A549 (cell line): ENCODE data around the gene KDM6A. TPM values are rescaled to one million over a fixed set of nuclear protein-coding genes. Genes with fewer than 3 reads are reported as not detected.
"Not testable (repeated sequence)": the region's sequence is repeated elsewhere in the genome, so short reads cannot be mapped to it uniquely, and the experiment has no call there.

ENCODE experiments used
- ATAC-seq, 2 experiments: fragments of 200-7000 bp in 1 of 2; fragments of >200 bp in 1 of 2; cut with Nextera tagmentation in 1 of 2; cut with Tn5 transposase in 1 of 2; 3 replicates each; pipeline versions ENCODE4 v1.8.0 to v1.9.1; 2018 to 2020; ENCODE audit warnings: mild to moderate bottlenecking in 1 of 2, moderate library complexity in 1 of 2
- CTCF ChIA-PET: fragments of 300-600 bp; sonication (Branson Sonifier 250); formaldehyde crosslinking; extraction: SDS; loops from one replicate; lab custom pipeline; 2021; ENCODE audit warnings: antibody characterized with exemption, inconsistent platforms; lab: Yijun Ruan, JAX
- POLR2A ChIA-PET: fragments of 350-600 bp; formaldehyde crosslinking; extraction: SDS; loops from one replicate; lab custom pipeline; 2021; ENCODE audit warnings: antibody characterized with exemption, inconsistent platforms; lab: Yijun Ruan, JAX
- DNase-seq, 2 experiments: peaks; one replicate each; pipeline versions ENCODE4 v3.0.0 to v3.0.0-alpha.2; 2011 to 2016; ENCODE audit warnings: low read depth in 1 of 2, low spot score in 1 of 2
- FAIRE-seq: peaks from 2 replicates; lab custom pipeline; 2011; peaks lifted over from hg19 to GRCh38; lab: Jason Lieb, UNC
- H3K27ac ChIP-seq, 2 experiments: fragments of >200 bp; sonication (Bioruptor Twin); formaldehyde crosslinking; 3 replicates each; pipeline ENCODE4 v1.5.1; 2016 to 2017
- H3K4me1 ChIP-seq: fragments of >200 bp; sonication (Bioruptor Twin); formaldehyde crosslinking; 3 replicates; pipeline ENCODE4 v1.6.1; 2016
- H3K4me2 ChIP-seq: fragments of >200 bp; sonication (Bioruptor Twin); formaldehyde crosslinking; 3 replicates; pipeline ENCODE4 v1.6.1; 2016
- H3K4me3 ChIP-seq: fragments of >200 bp; sonication (Bioruptor Twin); formaldehyde crosslinking; 3 replicates; pipeline ENCODE4 v1.5.1; 2016
- H3K9me3 ChIP-seq: fragments of >200 bp; sonication (Bioruptor Twin); formaldehyde crosslinking; 3 replicates; pipeline ENCODE4 v1.6.1; 2016
- BCL3 ChIP-seq: fragments of >200 bp; sonication (Bioruptor Twin); formaldehyde crosslinking; IDR thresholded peaks from 3 replicates; pipeline ENCODE4 v1.6.1; 2016
- CHD2 ChIP-seq: fragments of 150-350 bp; IDR thresholded peaks from 2 replicates; pipeline ENCODE4 v1.6.1; 2014; ENCODE audit warnings: low read length; ENCODE audit not compliant: partially characterized antibody
- CHD4 ChIP-seq: fragments of 200-600 bp; sonication (generic); IDR thresholded peaks from 2 replicates; pipeline ENCODE4 v1.6.1; 2016; ENCODE audit warnings: antibody characterized with exemption, mild to moderate bottlenecking, borderline replicate concordance
- CTCF ChIP-seq: fragments of >200 bp; sonication (Bioruptor Twin); formaldehyde crosslinking; IDR thresholded peaks from 3 replicates; pipeline ENCODE4 v1.5.1; 2016
- E2F6 ChIP-seq: IDR thresholded peaks from 2 replicates; pipeline ENCODE4 v1.6.1; 2012; ENCODE audit warnings: low read depth, borderline replicate concordance
- EHF ChIP-seq: fragments of 250-450 bp; sonication (Bioruptor Pico); IDR thresholded peaks from 2 replicates; pipeline ENCODE4 v1.5.0; 2020; ENCODE audit warnings: mild to moderate bottlenecking
- EP300 ChIP-seq, 2 experiments: fragments of >200 bp; sonication (Bioruptor Twin); formaldehyde crosslinking; IDR thresholded peaks; 2 replicates in 1 of 2; 3 replicates in 1 of 2; pipeline ENCODE4 v1.6.1; 2016 to 2017
- HOXA7 ChIP-seq: fragments of 250-450 bp; sonication (Bioruptor Pico); IDR thresholded peaks from 2 replicates; pipeline ENCODE4 v1.5.0; 2020; ENCODE audit warnings: mild to moderate bottlenecking, moderate library complexity
- HOXB13 ChIP-seq: fragments of 250-450 bp; sonication (Bioruptor Pico); IDR thresholded peaks from 2 replicates; pipeline ENCODE4 v1.5.0; 2020; ENCODE audit warnings: low read depth, mild to moderate bottlenecking, moderate library complexity
- JUNB ChIP-seq: fragments of >200 bp; sonication (Bioruptor Twin); formaldehyde crosslinking; IDR thresholded peaks from 2 replicates; pipeline ENCODE4 v1.6.1; 2016
- KDM1A ChIP-seq: fragments of 200-600 bp; sonication (generic); IDR thresholded peaks from 2 replicates; pipeline ENCODE4 v1.6.1; 2016; ENCODE audit warnings: low read depth, mild to moderate bottlenecking
- MYC ChIP-seq: IDR thresholded peaks from 2 replicates; pipeline ENCODE4 v1.6.1; 2012; ENCODE audit warnings: mild to moderate bottlenecking, inconsistent platforms, low read length, improper control_type of control experiment, borderline replicate concordance
- NFE2L2 ChIP-seq: fragments of 150-350 bp; conservative IDR thresholded peaks from 2 replicates; pipeline ENCODE4 v1.6.1; 2014; ENCODE audit warnings: low read length
- NPAS2 ChIP-seq: fragments of 250-450 bp; sonication (Bioruptor Pico); IDR thresholded peaks from 2 replicates; pipeline ENCODE4 v1.8.0; 2022; ENCODE audit warnings: mild to moderate bottlenecking, moderate library complexity, borderline replicate concordance
- NR3C1 ChIP-seq: fragments of >200 bp; sonication (Bioruptor Twin); formaldehyde crosslinking; IDR thresholded peaks from 3 replicates; pipeline ENCODE4 v1.6.1; 2017
- PHF8 ChIP-seq: fragments of 200-600 bp; sonication (generic); IDR thresholded peaks from 2 replicates; pipeline ENCODE4 v1.6.1; 2016; ENCODE audit warnings: low read depth, mild to moderate bottlenecking, antibody characterized with exemption, moderate library complexity, borderline replicate concordance
- POLR2A ChIP-seq: IDR thresholded peaks from 2 replicates; pipeline ENCODE4 v1.6.1; 2012; ENCODE audit warnings: mild to moderate bottlenecking, low read length
- RCOR1 ChIP-seq: fragments of 150-350 bp; IDR thresholded peaks from 2 replicates; pipeline ENCODE4 v1.6.1; 2014; ENCODE audit warnings: antibody characterized with exemption, low read length, low read depth
- RNF2 ChIP-seq: fragments of 200-600 bp; sonication (generic); IDR thresholded peaks from 2 replicates; pipeline ENCODE4 v1.6.1; 2016; ENCODE audit warnings: low read depth, mild to moderate bottlenecking, antibody characterized with exemption, moderate library complexity, borderline replicate concordance
- SMC3 ChIP-seq: fragments of >200 bp; sonication (Bioruptor Twin); formaldehyde crosslinking; IDR thresholded peaks from 3 replicates; pipeline ENCODE4 v1.6.1; 2018; ENCODE audit warnings: inconsistent platforms
- SREBF2 ChIP-seq: fragments of 450-650 bp; IDR thresholded peaks from 2 replicates; pipeline ENCODE4 v1.6.1; 2014; ENCODE audit warnings: mild to moderate bottlenecking, moderate library complexity
- ZC3H11A ChIP-seq: fragments of 450-650 bp; IDR thresholded peaks from 2 replicates; pipeline ENCODE4 v1.6.1; 2014; ENCODE audit warnings: antibody characterized with exemption, mild to moderate bottlenecking
- ZFP36 ChIP-seq: fragments of 450-650 bp; IDR thresholded peaks from 2 replicates; pipeline ENCODE4 v1.6.1; 2014; ENCODE audit warnings: borderline replicate concordance; ENCODE audit not compliant: partially characterized antibody
- ZNF302 ChIP-seq: fragments of 250-450 bp; sonication (Bioruptor Pico); IDR thresholded peaks from 2 replicates; pipeline ENCODE4 v1.9.0; 2021; ENCODE audit warnings: inconsistent platforms, mild to moderate bottlenecking, moderate library complexity
- WGBS: methylation state at CpG from one replicate; pipeline ENCODE4 v1.1.6; 2017; ENCODE audit errors: missing lambda C conversion rate; 5-methylcytosine and 5-hydroxymethylcytosine counted together
- polyA plus RNA-seq, 4 experiments: library from polyadenylated mRNA; depleted of rRNA in 3 of 4; stranded (reverse); fragments of >200 nt; fragmentation: RNase III in 1 of 4; extraction: RNeasy Plus Mini Kit Qiagen cat#74134 plus additional on column Dnase treatment in 1 of 4; gene quantifications; 2 replicates in 3 of 4; 3 replicates in 1 of 4; pipeline ENCODE4 v1.2.3, GENCODE V29; 2011 to 2017

KDM6A gene
- polyA plus RNA-seq, 2 of the 4 experiments (the other 2 are of a cell fraction), result 9.3 to 18.4 TPM

GRCh38 chrX:44908827-44909226 is 35.8 kb downstream of the KDM6A start:
- H3K4me3 ChIP-seq, result no peak overlapping the region
- ATAC-seq, result no peak
- no peak overlapping the region for H3K27ac ChIP-seq
- ChIA-PET CTCF (no interaction called here), POLR2A (no interaction called here)
- H3K4me2 ChIP-seq, result no peak overlapping the region
- no peak for DNase-seq
- H3K4me1 ChIP-seq, result peaks cover 39% of the 10 kb centered on the region
- no peak for TF ChIP-seq ZFP36
- no peak for TF ChIP-seq JUNB
- no peak for TF ChIP-seq MYC
- no peak for TF ChIP-seq HOXA7 (CRISPR knock-in tag)
- no peak for TF ChIP-seq SMC3
- no peak for TF ChIP-seq KDM1A
- TF ChIP-seq SREBF2, result no peak
- no peak for TF ChIP-seq CTCF
- TF ChIP-seq EP300 (IDR thresholded peaks at IDR 0.05), result no peak
- TF ChIP-seq RCOR1, result no peak
- TF ChIP-seq NFE2L2, result no peak
- TF ChIP-seq NR3C1, result no peak
- no peak for TF ChIP-seq E2F6
- 94% methylated on average over 3 of the region's 3 CpGs for WGBS
- no peaks in the 10 kb centered on the region for H3K9me3 ChIP-seq
- FAIRE-seq, result no peak

- WGBS, result 85% methylated on average over 4 of the region's 4 CpGs
- POLR2A ChIA-PET, FAIRE-seq: not testable (repeated sequence)
Measured at GRCh38 chrX:44910508-44910907, 37.5 kb downstream of the KDM6A start.

GRCh38 chrX:44911074-44911600 is 38.1 kb downstream of the KDM6A start:
- H3K4me2 ChIP-seq, ATAC-seq, H3K4me3 ChIP-seq, H3K9me3 ChIP-seq, POLR2A ChIA-PET, DNase-seq, H3K27ac ChIP-seq, FAIRE-seq, CTCF ChIA-PET: not testable (repeated sequence)
- WGBS, result no CpG with 5 or more reads among the region's 45 CpGs
- peaks cover 41% of the 10 kb centered on the region for H3K4me1 ChIP-seq

More at GRCh38 chrX:44910508-44910907, 37.5 kb downstream of the KDM6A start:
- CTCF ChIA-PET, H3K9me3 ChIP-seq, H3K27ac ChIP-seq, H3K4me3 ChIP-seq, H3K4me2 ChIP-seq, DNase-seq, ATAC-seq: not testable (repeated sequence)
- peaks cover 39% of the 10 kb centered on the region for H3K4me1 ChIP-seq

- no peak for DNase-seq
- no peak for FAIRE-seq
- Histone ChIP-seq H3K27ac (peak overlapping the region; percentile 42 to 73), H3K4me1 (peaks cover 55% of the 10 kb centered on the region), H3K4me3 (0 out of 3 replicates have a peak overlapping the region, but pooled peaks have one; percentile 18), H3K4me2 (peak overlapping the region; percentile 55), H3K9me3 (no peaks in the 10 kb centered on the region)
- TF ChIP-seq NR3C1 (no peak), ZNF302 (CRISPR knock-in tag) (no peak), RCOR1 (no peak), NPAS2 (CRISPR knock-in tag) (no peak), EP300 (IDR thresholded peaks at IDR 0.05) (no peak), HOXB13 (CRISPR knock-in tag) (no peak), HOXA7 (CRISPR knock-in tag) (no peak), BCL3 (no peak), ZC3H11A (no peak), PHF8 (no peak), EHF (CRISPR knock-in tag) (no peak), CHD4 (no peak), SREBF2 (no peak), POLR2A (no peak), CHD2 (no peak), RNF2 (no peak)
- POLR2A ChIA-PET, result interaction anchor here (0.9 kb wide), 1 partner anchor 41 kb away, joined by 3 read pairs; the partner anchor contains the start of gene KDM6A
- peak in 1 of 2 experiments; percentile 57; a peak in 3 of 6 replicates for ATAC-seq
- CTCF ChIA-PET, result interaction anchor here (1.1 kb wide), 1 partner anchor 156 kb away, joined by 3 read pairs; no protein-coding TSS in a partner anchor
- WGBS, result 52% methylated on average over 9 of the region's 9 CpGs
Measured at GRCh38 chrX:44913656-44914531, 40.9 kb downstream of the KDM6A start.
